Measurements from ENCODE around the gene COQ5. TPM values are rescaled to one million over a fixed set of nuclear protein-coding genes. Genes with fewer than 3 reads are reported as not detected.
"Not testable (repeated sequence)": the region's sequence is repeated elsewhere in the genome, so short reads cannot be mapped to it uniquely, and the experiment has no call there.

The COQ5 gene
- total RNA-seq, 1 donor from 2014 or later: 16.2 TPM

DNA sequence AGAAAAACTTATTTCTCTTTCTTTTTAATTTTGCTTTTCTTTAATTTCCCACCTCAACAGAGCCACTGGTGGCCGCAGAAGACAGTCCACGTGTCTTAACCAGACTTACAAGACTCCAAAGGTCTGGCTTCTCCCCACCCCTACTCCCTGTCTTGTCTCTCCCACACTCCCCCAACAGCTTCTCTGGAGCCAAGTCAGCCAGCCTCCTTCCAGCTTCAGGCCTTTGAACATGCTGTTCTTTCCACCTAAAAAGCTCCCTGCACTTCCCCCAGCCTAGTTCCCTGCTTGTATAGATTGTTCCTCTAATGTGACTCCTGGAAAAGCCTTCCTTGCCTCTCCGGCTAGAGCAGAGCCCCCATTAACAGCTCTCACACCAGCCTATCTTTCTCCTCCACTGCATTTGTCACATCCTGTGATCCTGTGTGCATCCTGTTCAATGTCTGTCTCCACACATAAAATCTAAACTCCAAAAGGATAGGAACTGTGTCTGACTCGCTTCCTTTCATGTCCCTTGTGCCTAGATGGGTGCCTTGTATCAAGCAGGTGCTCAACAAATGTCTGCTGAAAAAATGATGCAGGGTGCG lies 40.8 kb downstream of the COQ5 start:
- no peak overlapping the region for H3K4me3 Mint-ChIP-seq (ENCODE audit: unreplicated experiment)
- no peaks in the 10 kb centered on the region for H3K27me3 Mint-ChIP-seq (ENCODE audit: low read depth)
- H3K9me3 Mint-ChIP-seq (ENCODE audit: low read depth): no peaks in the 10 kb centered on the region
- H3K4me1 Mint-ChIP-seq (ENCODE audit: low read depth): no peaks in the 10 kb centered on the region
- peaks cover 3% of the 10 kb centered on the region for H3K36me3 Mint-ChIP-seq (ENCODE audit: low read depth)
- H3K27ac Mint-ChIP-seq (ENCODE audit: unreplicated experiment): no peak overlapping the region
- TF ChIP-seq, protein P1, sequence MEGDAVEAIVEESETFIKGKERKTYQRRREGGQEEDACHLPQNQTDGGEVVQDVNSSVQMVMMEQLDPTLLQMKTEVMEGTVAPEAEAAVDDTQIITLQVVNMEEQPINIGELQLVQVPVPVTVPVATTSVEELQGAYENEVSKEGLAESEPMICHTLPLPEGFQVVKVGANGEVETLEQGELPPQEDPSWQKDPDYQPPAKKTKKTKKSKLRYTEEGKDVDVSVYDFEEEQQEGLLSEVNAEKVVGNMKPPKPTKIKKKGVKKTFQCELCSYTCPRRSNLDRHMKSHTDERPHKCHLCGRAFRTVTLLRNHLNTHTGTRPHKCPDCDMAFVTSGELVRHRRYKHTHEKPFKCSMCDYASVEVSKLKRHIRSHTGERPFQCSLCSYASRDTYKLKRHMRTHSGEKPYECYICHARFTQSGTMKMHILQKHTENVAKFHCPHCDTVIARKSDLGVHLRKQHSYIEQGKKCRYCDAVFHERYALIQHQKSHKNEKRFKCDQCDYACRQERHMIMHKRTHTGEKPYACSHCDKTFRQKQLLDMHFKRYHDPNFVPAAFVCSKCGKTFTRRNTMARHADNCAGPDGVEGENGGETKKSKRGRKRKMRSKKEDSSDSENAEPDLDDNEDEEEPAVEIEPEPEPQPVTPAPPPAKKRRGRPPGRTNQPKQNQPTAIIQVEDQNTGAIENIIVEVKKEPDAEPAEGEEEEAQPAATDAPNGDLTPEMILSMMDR (IDR thresholded peaks at IDR 0.05): no peak
- DNase-seq (ENCODE audit: low spot score): no peak

DNA sequence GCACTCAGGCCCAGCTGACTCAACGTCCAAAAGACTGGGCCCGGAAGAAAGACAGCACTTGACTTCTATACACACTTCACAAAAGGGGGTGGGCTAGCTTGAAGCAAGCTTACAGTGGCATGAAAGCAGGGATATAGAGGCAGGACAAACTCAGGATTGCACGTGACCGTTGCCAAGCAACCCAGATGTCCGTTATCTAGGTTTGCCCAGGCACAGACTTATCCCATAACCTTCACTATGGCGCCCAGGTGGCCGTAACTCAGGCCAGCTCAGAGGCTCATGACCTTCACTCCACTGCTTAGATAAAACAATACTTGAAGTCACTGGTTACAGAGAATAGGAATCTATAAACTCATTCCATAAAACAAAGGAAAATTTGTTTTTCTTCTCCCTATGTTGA lies 41.4 kb downstream of the COQ5 start:
- not testable (repeated sequence) for H3K36me3 Mint-ChIP-seq (ENCODE audit: low read depth); H3K27ac Mint-ChIP-seq (ENCODE audit: unreplicated experiment); H3K27me3 Mint-ChIP-seq (ENCODE audit: low read depth); H3K4me1 Mint-ChIP-seq (ENCODE audit: low read depth); H3K4me3 Mint-ChIP-seq (ENCODE audit: unreplicated experiment); H3K9me3 Mint-ChIP-seq (ENCODE audit: low read depth); DNase-seq (ENCODE audit: low spot score)

DNA sequence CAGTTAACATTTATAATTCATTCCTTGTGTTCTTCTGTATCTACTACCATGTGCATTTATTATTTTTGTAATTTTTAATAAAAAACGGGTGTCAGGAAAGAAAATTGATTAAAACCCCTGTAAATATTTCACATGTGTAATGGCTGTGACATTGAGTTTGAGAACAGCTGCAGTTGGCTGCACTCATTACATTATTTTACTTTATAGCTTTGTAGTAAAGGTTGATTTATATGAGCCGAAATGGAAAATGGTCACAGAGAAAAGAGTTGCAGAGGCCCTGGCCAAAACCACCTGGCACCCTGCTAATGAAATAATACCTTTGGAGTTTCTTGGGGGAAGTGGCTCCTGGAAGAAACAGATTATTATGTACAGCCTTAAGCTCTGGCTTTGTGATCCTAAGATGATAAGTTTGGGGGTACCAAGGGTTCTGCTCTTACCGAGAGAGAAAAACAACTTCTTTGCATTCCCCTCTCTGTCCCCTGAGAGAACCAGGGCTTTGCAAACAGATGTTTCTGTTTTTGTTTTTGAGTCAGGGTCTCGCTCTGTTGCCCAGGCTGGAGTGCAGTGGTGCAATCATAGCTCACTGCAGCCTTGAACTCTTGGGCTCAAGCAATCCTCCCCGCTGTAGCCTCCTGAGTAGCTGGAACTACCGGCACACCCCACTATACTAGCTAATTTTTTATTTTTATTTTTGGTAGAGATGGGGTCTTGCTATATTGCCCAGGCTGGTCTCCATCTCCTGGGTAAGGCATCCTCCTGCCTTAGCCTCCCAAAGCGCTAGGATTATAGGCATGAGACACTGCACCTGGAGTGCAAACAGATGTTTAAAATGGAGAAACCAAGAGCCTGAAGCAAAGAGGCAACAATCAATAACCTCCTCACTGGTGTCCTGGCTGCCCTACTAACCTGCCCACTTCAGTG lies 42.7 kb downstream of the COQ5 start:
- Mint-ChIP-seq H3K36me3 (ENCODE audit: low read depth) (peaks cover 5% of the 10 kb centered on the region), H3K9me3 (ENCODE audit: low read depth) (no peaks in the 10 kb centered on the region), H3K27me3 (ENCODE audit: low read depth) (no peaks in the 10 kb centered on the region), H3K4me1 (ENCODE audit: low read depth) (no peaks in the 10 kb centered on the region), H3K4me3 (ENCODE audit: unreplicated experiment) (no peak overlapping the region), H3K27ac (ENCODE audit: unreplicated experiment) (no peak overlapping the region)
- TF ChIP-seq, protein P1 (IDR thresholded peaks at IDR 0.05): no peak
- no peak for DNase-seq (ENCODE audit: low spot score)

DNA sequence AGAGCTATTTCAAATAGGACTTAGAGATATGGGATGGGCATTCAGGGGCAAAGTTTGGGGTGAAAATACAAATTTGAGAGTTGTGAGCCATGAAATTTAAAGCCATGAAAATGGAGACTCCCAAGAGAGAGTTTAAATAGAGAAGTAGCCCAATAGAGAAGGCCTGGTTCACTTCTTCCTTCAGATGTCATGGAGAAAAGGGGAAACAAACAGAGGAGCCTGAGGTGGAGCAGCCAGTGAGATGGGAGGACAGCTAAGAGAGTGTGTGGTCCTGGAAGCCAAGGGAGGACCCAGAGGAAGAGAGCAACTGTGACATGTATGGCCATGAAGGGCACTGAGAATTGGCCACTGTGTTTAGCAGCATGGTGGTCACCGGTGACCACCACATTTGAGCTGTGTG lies 45.3 kb downstream of the COQ5 start:
- TF ChIP-seq, protein P1 (IDR thresholded peaks at IDR 0.05): no peak
- Mint-ChIP-seq H3K4me3 (ENCODE audit: unreplicated experiment) (no peak overlapping the region), H3K9me3 (ENCODE audit: low read depth) (no peaks in the 10 kb centered on the region), H3K27ac (ENCODE audit: unreplicated experiment) (no peak overlapping the region), H3K4me1 (ENCODE audit: low read depth) (no peaks in the 10 kb centered on the region), H3K36me3 (ENCODE audit: low read depth) (peaks cover 3% of the 10 kb centered on the region), H3K27me3 (ENCODE audit: low read depth) (no peaks in the 10 kb centered on the region)
- DNase-seq (ENCODE audit: low spot score): no peak

DNA sequence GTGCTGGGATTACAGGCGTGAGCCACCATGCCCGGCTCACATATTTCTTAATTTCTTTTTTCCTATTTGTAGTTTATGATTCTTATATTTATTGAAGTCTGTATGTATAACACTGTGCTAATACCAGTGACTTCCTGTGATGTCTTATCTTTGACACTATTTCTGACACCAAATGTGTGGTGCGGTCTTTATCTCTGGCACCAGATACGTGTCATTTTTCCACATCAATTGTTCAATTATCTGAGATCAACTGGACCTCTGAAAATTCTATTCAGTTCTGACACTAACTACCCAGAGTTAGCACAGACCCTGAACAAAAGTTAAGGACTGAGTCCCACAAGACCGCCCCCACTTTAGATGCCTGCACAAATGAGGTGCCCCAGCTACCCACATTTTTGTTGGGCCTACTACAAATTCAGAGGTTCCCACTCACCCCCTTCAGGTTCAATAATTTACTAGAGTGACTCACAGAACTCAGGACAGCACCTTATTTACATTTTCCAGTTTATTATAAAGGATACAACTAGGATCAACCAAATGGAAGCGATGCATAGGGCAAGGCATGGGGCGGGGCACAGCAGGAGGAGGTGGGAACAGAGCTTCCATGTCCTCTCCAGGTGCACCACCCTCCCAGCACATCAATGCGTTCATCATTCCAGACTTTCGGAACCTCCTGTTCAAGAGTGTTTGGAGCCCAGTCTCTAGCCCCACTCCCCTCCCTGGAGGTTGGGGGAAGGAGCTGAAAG lies 47.8 kb downstream of the COQ5 start:
- no peak overlapping the region for H3K4me3 Mint-ChIP-seq (ENCODE audit: unreplicated experiment)
- TF ChIP-seq, protein P1 (IDR thresholded peaks at IDR 0.05): no peak
- no peak overlapping the region for H3K27ac Mint-ChIP-seq (ENCODE audit: unreplicated experiment)
- no peaks in the 10 kb centered on the region for H3K27me3 Mint-ChIP-seq (ENCODE audit: low read depth)
- DNase-seq (ENCODE audit: low spot score): no peak
- H3K4me1 Mint-ChIP-seq (ENCODE audit: low read depth): peaks cover 3% of the 10 kb centered on the region
- H3K36me3 Mint-ChIP-seq (ENCODE audit: low read depth): peaks cover 3% of the 10 kb centered on the region
- H3K9me3 Mint-ChIP-seq (ENCODE audit: low read depth): no peaks in the 10 kb centered on the region
